GM23338 (cell line): Measurements from ENCODE around the gene HMGCS1.
"Not testable (repeated sequence)": the region's sequence is repeated elsewhere in the genome, so short reads cannot be mapped to it uniquely, and the experiment has no call there.

Source experiments
- CREB1 ChIP-seq: fragments of 250-450 bp; sonication (Bioruptor Pico); IDR thresholded peaks from 2 replicates; pipeline ENCODE4 v1.5.0; 2020; ENCODE audit warnings: low read depth, mild to moderate bottlenecking, moderate library complexity
- CTCF ChIP-seq, 2 experiments: fragments of 200-600 bp in 1 of 2; sonication (generic) in 1 of 2; conservative IDR thresholded peaks; 2 replicates each; pipeline versions ENCODE4 v1.5.1 to v1.6.1; 2016 to 2017; ENCODE audit warnings: antibody characterized with exemption in 2 of 2, low read depth in 2 of 2, mild to moderate bottlenecking in 2 of 2, moderate library complexity in 1 of 2
- ETS1 ChIP-seq: IDR thresholded peaks from 2 replicates; pipeline ENCODE4 v1.6.1; 2016; ENCODE audit warnings: antibody characterized with exemption
- EZH2 ChIP-seq: fragments of 200-600 bp; sonication (generic); IDR thresholded peaks from one replicate; pipeline ENCODE4 v1.8.0; 2017; ENCODE audit warnings: antibody characterized with exemption, mild to moderate bottlenecking, low read depth; ENCODE audit not compliant: unreplicated experiment
- EZH2phosphoT487 ChIP-seq: fragments of 200-600 bp; sonication (generic); IDR thresholded peaks from one replicate; pipeline ENCODE4 v1.8.1; 2018; ENCODE audit warnings: antibody characterized with exemption; ENCODE audit not compliant: unreplicated experiment
- JUNB ChIP-seq: IDR thresholded peaks from one replicate; pipeline ENCODE4 v1.6.1; 2016; ENCODE audit warnings: antibody characterized with exemption; ENCODE audit not compliant: unreplicated experiment
- NANOG ChIP-seq: IDR thresholded peaks from 2 replicates; pipeline ENCODE4 v1.6.1; 2016; ENCODE audit warnings: antibody characterized with exemption, borderline replicate concordance
- POLR2AphosphoS5 ChIP-seq: IDR thresholded peaks from 2 replicates; pipeline ENCODE4 v1.6.1; 2016; ENCODE audit warnings: antibody characterized with exemption, low read depth
- REST ChIP-seq: IDR thresholded peaks from one replicate; pipeline ENCODE4 v1.6.1; 2018; ENCODE audit warnings: antibody characterized with exemption; ENCODE audit not compliant: unreplicated experiment
- STAT1 ChIP-seq: IDR thresholded peaks from one replicate; pipeline ENCODE4 v1.6.1; 2016; ENCODE audit warnings: antibody characterized with exemption; ENCODE audit not compliant: unreplicated experiment
- ZNF114 ChIP-seq: fragments of 250-450 bp; sonication (Bioruptor Pico); IDR thresholded peaks from 2 replicates; pipeline ENCODE4 v1.5.0; 2020; ENCODE audit warnings: mild to moderate bottlenecking, moderate library complexity
- ZNF331 ChIP-seq: fragments of 250-450 bp; sonication (Bioruptor Pico); IDR thresholded peaks from 2 replicates; pipeline ENCODE4 v1.5.0; 2020; ENCODE audit warnings: low read depth, mild to moderate bottlenecking, moderate library complexity
- ZNF462 ChIP-seq: fragments of 250-450 bp; sonication (Bioruptor Pico); IDR thresholded peaks from 2 replicates; pipeline ENCODE4 v1.5.0; 2020; ENCODE audit warnings: mild to moderate bottlenecking, moderate library complexity

- not testable (repeated sequence) for TF ChIP-seq POLR2AphosphoS5; CTCF (conservative IDR thresholded peaks at IDR 0.05; ENCODE audit: low read depth in 2 of 2); EZH2; REST; ETS1; EZH2phosphoT487; CREB1 (CRISPR knock-in tag); STAT1; ZNF331 (CRISPR knock-in tag); ZNF462 (CRISPR knock-in tag); JUNB; ZNF114 (CRISPR knock-in tag); NANOG
These were observed 50.9 kb downstream of the HMGCS1 start for GRCh38 chr5:43262269-43262668.
